SK-N-SH (cell line): Measurements from ENCODE around the gene SMAD4.

Experiments used
- CHD2 ChIP-seq: fragments of 150-350 bp; IDR thresholded peaks from 2 replicates; pipeline ENCODE4 v1.6.1; 2018; ENCODE audit warnings: low read length; ENCODE audit not compliant: partially characterized antibody
- CTCF ChIP-seq: fragments of 200-600 bp; sonication (generic); IDR thresholded peaks from 2 replicates; pipeline ENCODE4 v1.6.1; 2017; ENCODE audit warnings: antibody characterized with exemption, mild to moderate bottlenecking, moderate library complexity
- FOXM1 ChIP-seq: IDR thresholded peaks from 2 replicates; pipeline ENCODE4 v1.4.0; 2012; ENCODE audit warnings: low read depth, mild to moderate bottlenecking
- GABPA ChIP-seq: IDR thresholded peaks from 2 replicates; pipeline ENCODE4 v1.4.0; 2012; ENCODE audit warnings: low read depth, mild to moderate bottlenecking
- MAX ChIP-seq: IDR thresholded peaks from 2 replicates; pipeline ENCODE4 v1.4.0; 2012; ENCODE audit warnings: low read depth
- RAD21 ChIP-seq: IDR thresholded peaks from 2 replicates; pipeline ENCODE4 v1.6.1; 2012; ENCODE audit warnings: mild to moderate bottlenecking, low read length

GRCh38 chr18:51082571-51083267, 52.7 kb downstream of the SMAD4 start:
- no peak for TF ChIP-seq CHD2
- no peak for TF ChIP-seq CTCF
- no peak for TF ChIP-seq MAX
- TF ChIP-seq GABPA, result no peak
- TF ChIP-seq RAD21, result no peak
- no peak for TF ChIP-seq FOXM1
